ENCODE results near the gene SFT2D2.
"Not testable (repeated sequence)": the region's sequence is repeated elsewhere in the genome, so short reads cannot be mapped to it uniquely, and the experiment has no call there.

SFT2D2 gene

GRCh38 chr1:168187177-168187576 is 38.6 kb upstream of the SFT2D2 start:
- in situ Hi-C loops (cut with MboI; ENCODE audit: low sequenced_read_pairs, unreplicated experiment) = no loop called here
- no peak for DNase-seq (ENCODE audit: low spot score)
- no peak for TF ChIP-seq CTCF (IDR thresholded peaks at IDR 0.05; ENCODE audit: borderline replicate concordance, control extremely low read depth, extremely low read depth, insufficient read depth, missing control alignments)

GRCh38 chr1:168190403-168190802 is 35.4 kb upstream of the SFT2D2 start:
- DNase-seq (ENCODE audit: low spot score) = no peak
- in situ Hi-C loops (cut with MboI; ENCODE audit: low sequenced_read_pairs, unreplicated experiment) = no loop called here
- no peak for TF ChIP-seq CTCF (IDR thresholded peaks at IDR 0.05; ENCODE audit: borderline replicate concordance, control extremely low read depth, extremely low read depth, insufficient read depth, missing control alignments)

- no peak for DNase-seq (ENCODE audit: low spot score)
- TF ChIP-seq CTCF (IDR thresholded peaks at IDR 0.05; ENCODE audit: borderline replicate concordance, control extremely low read depth, extremely low read depth, insufficient read depth, missing control alignments) = no peak
- in situ Hi-C loops (cut with MboI; ENCODE audit: low sequenced_read_pairs, unreplicated experiment) = no loop called here
Observed at GRCh38 chr1:168195199-168196135, 30.3 kb upstream of the SFT2D2 start.

GRCh38 chr1:168199056-168199455 is 26.7 kb upstream of the SFT2D2 start:
- in situ Hi-C loops (cut with MboI; ENCODE audit: low sequenced_read_pairs, unreplicated experiment) = no loop called here
- no peak for TF ChIP-seq CTCF (IDR thresholded peaks at IDR 0.05; ENCODE audit: borderline replicate concordance, control extremely low read depth, extremely low read depth, insufficient read depth, missing control alignments)
- no peak for DNase-seq (ENCODE audit: low spot score)

- no peak for TF ChIP-seq CTCF (IDR thresholded peaks at IDR 0.05; ENCODE audit: borderline replicate concordance, control extremely low read depth, extremely low read depth, insufficient read depth, missing control alignments)
- in situ Hi-C loops (cut with MboI; ENCODE audit: low sequenced_read_pairs, unreplicated experiment) = no loop called here
- no peak for DNase-seq (ENCODE audit: low spot score)
Observed at GRCh38 chr1:168202941-168203654, 22.7 kb upstream of the SFT2D2 start.

- DNase-seq (ENCODE audit: low spot score) = no peak
- in situ Hi-C loops (cut with MboI; ENCODE audit: low sequenced_read_pairs, unreplicated experiment) = no loop called here
- TF ChIP-seq CTCF (IDR thresholded peaks at IDR 0.05; ENCODE audit: borderline replicate concordance, control extremely low read depth, extremely low read depth, insufficient read depth, missing control alignments) = no peak
Observed at GRCh38 chr1:168206111-168206510, 19.7 kb upstream of the SFT2D2 start.

- in situ Hi-C loops (cut with MboI; ENCODE audit: low sequenced_read_pairs, unreplicated experiment); DNase-seq (ENCODE audit: low spot score): not testable (repeated sequence)
Observed at GRCh38 chr1:168207673-168208072, 18.1 kb upstream of the SFT2D2 start.
